HG02642 (cell line): ENCODE measurements around the gene PRAMEF18.
"Not testable (repeated sequence)": the region's sequence is repeated elsewhere in the genome, so short reads cannot be mapped to it uniquely, and the experiment has no call there.

Experiments
- ATAC-seq: cut with Tn5 transposase; IDR thresholded peaks from one replicate; pipeline ENCODE4 v1.9.1; 2021; ENCODE audit warnings: mild to moderate bottlenecking; ENCODE audit not compliant: unreplicated experiment, poor library complexity

The PRAMEF18 gene

DNA sequence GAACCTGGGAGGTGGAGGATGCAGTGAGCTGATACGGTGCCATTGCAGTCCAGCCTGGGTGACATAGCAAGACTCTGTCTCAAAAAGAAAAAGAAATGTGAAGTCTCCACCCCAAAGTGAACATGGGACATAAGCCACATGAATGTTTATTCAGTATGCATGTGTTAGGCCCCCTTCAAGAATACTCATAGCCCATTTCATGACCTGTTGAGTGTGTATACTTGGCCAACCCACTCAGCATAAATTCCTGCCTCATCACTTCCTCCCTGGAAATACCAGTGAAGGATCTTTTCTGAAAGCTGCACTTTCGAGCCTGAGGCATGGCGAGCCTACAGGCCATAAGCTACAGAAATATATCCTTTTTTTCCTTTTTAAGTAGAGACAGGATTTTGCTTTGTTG lies 6.8 kb downstream of the PRAMEF18 start:
- ATAC-seq: not testable (repeated sequence)

DNA sequence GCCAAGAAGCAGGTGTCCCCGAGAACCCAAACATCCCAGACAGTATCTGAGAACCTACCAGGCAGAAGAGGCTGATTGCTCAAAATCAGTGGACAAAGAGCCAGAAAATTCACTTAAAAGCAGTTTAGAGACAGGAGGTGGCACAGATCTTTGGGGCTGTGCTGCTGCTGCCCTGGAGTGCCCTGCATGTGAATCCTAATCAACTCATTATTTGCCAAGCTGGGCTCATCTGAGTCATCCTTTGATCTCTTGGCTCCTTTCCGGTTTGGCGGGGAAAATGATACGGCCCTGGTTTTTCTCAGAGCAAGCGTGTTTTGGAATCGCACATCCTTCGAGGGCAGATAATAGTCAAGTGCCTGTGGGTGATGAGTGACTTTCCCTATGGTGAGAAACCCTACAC lies 9.3 kb downstream of the PRAMEF18 start:
- not testable (repeated sequence) for ATAC-seq

DNA sequence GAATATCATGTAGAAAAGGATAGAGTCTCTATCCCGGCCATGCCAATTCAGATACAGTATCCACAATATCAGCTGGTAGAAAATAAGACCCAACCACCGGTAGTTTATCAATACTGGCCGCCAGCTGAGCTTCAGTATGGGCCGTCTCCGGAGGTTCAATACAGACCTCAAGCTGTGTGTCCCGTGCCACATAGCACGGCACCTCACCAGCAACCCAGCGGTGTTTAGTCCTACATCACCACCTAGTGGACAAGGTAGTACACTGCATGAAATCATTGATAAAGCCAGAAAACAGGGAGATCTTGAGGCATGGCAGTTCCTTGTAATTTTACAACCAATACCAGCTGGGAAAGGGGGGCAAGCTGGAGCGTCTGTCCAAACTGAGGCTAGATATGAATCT lies 17.2 kb downstream of the PRAMEF18 start:
- not testable (repeated sequence) for ATAC-seq

DNA sequence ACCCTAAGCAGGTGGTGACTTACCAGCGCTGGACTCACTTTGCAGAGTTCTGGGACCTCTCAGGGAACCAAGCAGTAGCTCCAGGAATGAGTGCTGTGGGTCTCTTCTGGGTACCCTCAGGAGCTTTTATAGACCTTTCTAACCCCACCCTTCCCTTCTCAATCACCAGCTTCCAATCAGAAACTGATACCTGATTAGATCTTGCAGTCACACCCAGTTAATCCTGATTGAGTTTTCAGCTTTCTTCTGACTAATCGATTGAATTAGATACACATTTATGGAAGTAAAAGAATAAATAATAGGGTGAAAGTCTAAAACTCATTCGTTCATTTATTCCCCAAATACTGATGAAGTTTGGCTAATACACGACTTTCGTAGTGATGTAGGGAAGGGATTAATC lies 24.6 kb downstream of the PRAMEF18 start, which contains the start of gene PRAMEF13:
Gene PRAMEF13, minus strand, starts transcription at position 101 of the 400 bp plus-strand sequence. CDS start 1,820 bp downstream, outside the sequence.
- ATAC-seq: not testable (repeated sequence)
